WTC11 (cell line): Measurements from ENCODE around the gene NCKAP5.

Experiments
- CREM ChIP-seq: sonication (generic); formaldehyde crosslinking; IDR thresholded peaks from 2 replicates; pipeline ENCODE4 v1.8.1; 2022; ENCODE audit warnings: mild to moderate bottlenecking, missing genetic modification reagents, moderate library complexity
- E2F5 ChIP-seq: sonication (generic); formaldehyde crosslinking; IDR thresholded peaks from 2 replicates; pipeline ENCODE4 v1.8.1; 2022; ENCODE audit warnings: mild to moderate bottlenecking, moderate library complexity, missing genetic modification reagents
- SP1 ChIP-seq: sonication (generic); formaldehyde crosslinking; conservative IDR thresholded peaks from 2 replicates; pipeline ENCODE4 v1.8.1; 2022; ENCODE audit warnings: missing genetic modification reagents
- ZNF671 ChIP-seq: fragments of 250-450 bp; sonication (Bioruptor Pico); IDR thresholded peaks from 2 replicates; pipeline ENCODE4 v1.8.0; 2021; ENCODE audit warnings: mild to moderate bottlenecking
- TF ChIP-seq, protein P1 (sequence below): fragments of 200-600 bp; IDR thresholded peaks from 2 replicates; pipeline ENCODE4 v1.8.0; 2022; ENCODE audit warnings: antibody characterized with exemption
- TF ChIP-seq, protein P2 (sequence below): sonication (generic); formaldehyde crosslinking; IDR thresholded peaks from 2 replicates; pipeline ENCODE4 v1.8.1; 2023; ENCODE audit warnings: mild to moderate bottlenecking, missing genetic modification reagents, moderate library complexity
- TF ChIP-seq, protein P3 (sequence below): sonication (generic); formaldehyde crosslinking; conservative IDR thresholded peaks from 2 replicates; pipeline ENCODE4 v1.8.1; 2022; ENCODE audit warnings: mild to moderate bottlenecking, missing genetic modification reagents
- TF ChIP-seq, protein P4 (sequence below): sonication (generic); formaldehyde crosslinking; IDR thresholded peaks from 2 replicates; pipeline ENCODE4 v1.8.0; 2022; ENCODE audit warnings: mild to moderate bottlenecking, missing genetic modification reagents
- TF ChIP-seq, protein P5 (sequence below): sonication (generic); formaldehyde crosslinking; IDR thresholded peaks from 2 replicates; pipeline ENCODE4 v1.8.0; 2022; ENCODE audit warnings: mild to moderate bottlenecking, missing genetic modification reagents
- TF ChIP-seq, protein P6 (sequence below): sonication (generic); formaldehyde crosslinking; IDR thresholded peaks from 2 replicates; pipeline ENCODE4 v1.8.0; 2023; ENCODE audit warnings: missing genetic modification reagents, mild to moderate bottlenecking, borderline replicate concordance

DNA sequence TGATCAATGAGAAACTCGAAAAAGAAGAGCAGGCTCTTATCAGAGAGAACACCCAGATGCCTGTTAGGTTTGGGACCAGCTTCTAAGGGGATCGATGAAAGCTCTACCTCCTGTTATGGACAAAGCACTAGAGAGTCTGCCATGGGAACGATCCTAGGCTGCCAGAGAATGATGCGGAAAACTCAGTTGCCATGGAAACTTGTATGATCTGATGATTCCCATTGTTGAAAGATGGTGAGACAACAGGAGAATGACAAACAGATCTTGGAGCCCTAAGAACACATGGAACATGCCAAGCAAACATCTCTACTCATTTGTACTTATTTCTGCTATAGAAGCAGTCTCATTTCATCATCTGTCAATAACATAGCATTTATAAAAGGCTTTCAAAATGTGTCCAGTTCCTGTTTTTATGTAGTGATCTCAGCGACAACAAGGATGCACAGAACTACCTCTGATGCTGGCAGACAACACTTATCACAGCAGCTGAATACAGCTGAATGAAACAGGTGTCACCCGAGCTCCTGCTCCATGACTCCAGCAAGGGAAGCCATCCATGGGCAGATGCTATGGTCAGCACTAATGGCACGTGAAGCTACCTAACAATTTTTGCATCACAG, 59.6 kb downstream of the NCKAP5 start:
- TF ChIP-seq, protein P1, sequence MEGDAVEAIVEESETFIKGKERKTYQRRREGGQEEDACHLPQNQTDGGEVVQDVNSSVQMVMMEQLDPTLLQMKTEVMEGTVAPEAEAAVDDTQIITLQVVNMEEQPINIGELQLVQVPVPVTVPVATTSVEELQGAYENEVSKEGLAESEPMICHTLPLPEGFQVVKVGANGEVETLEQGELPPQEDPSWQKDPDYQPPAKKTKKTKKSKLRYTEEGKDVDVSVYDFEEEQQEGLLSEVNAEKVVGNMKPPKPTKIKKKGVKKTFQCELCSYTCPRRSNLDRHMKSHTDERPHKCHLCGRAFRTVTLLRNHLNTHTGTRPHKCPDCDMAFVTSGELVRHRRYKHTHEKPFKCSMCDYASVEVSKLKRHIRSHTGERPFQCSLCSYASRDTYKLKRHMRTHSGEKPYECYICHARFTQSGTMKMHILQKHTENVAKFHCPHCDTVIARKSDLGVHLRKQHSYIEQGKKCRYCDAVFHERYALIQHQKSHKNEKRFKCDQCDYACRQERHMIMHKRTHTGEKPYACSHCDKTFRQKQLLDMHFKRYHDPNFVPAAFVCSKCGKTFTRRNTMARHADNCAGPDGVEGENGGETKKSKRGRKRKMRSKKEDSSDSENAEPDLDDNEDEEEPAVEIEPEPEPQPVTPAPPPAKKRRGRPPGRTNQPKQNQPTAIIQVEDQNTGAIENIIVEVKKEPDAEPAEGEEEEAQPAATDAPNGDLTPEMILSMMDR, result no peak
- TF ChIP-seq, protein P2, sequence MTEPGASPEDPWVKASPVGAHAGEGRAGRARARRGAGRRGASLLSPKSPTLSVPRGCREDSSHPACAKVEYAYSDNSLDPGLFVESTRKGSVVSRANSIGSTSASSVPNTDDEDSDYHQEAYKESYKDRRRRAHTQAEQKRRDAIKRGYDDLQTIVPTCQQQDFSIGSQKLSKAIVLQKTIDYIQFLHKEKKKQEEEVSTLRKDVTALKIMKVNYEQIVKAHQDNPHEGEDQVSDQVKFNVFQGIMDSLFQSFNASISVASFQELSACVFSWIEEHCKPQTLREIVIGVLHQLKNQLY (CRISPR knock-in tag), result no peak
- TF ChIP-seq ZNF671 (CRISPR knock-in tag) (no peak), CREM (CRISPR knock-in tag) (no peak), SP1 (CRISPR knock-in tag) (no peak), E2F5 (CRISPR knock-in tag) (no peak)
- TF ChIP-seq, protein P3, sequence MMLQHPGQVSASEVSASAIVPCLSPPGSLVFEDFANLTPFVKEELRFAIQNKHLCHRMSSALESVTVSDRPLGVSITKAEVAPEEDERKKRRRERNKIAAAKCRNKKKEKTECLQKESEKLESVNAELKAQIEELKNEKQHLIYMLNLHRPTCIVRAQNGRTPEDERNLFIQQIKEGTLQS (CRISPR knock-in tag), result no peak
- TF ChIP-seq, protein P4, sequence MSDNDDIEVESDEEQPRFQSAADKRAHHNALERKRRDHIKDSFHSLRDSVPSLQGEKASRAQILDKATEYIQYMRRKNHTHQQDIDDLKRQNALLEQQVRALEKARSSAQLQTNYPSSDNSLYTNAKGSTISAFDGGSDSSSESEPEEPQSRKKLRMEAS (CRISPR knock-in tag), result no peak
- TF ChIP-seq, protein P5, sequence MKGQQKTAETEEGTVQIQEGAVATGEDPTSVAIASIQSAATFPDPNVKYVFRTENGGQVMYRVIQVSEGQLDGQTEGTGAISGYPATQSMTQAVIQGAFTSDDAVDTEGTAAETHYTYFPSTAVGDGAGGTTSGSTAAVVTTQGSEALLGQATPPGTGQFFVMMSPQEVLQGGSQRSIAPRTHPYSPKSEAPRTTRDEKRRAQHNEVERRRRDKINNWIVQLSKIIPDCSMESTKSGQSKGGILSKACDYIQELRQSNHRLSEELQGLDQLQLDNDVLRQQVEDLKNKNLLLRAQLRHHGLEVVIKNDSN (CRISPR knock-in tag), result no peak
- TF ChIP-seq, protein P6, sequence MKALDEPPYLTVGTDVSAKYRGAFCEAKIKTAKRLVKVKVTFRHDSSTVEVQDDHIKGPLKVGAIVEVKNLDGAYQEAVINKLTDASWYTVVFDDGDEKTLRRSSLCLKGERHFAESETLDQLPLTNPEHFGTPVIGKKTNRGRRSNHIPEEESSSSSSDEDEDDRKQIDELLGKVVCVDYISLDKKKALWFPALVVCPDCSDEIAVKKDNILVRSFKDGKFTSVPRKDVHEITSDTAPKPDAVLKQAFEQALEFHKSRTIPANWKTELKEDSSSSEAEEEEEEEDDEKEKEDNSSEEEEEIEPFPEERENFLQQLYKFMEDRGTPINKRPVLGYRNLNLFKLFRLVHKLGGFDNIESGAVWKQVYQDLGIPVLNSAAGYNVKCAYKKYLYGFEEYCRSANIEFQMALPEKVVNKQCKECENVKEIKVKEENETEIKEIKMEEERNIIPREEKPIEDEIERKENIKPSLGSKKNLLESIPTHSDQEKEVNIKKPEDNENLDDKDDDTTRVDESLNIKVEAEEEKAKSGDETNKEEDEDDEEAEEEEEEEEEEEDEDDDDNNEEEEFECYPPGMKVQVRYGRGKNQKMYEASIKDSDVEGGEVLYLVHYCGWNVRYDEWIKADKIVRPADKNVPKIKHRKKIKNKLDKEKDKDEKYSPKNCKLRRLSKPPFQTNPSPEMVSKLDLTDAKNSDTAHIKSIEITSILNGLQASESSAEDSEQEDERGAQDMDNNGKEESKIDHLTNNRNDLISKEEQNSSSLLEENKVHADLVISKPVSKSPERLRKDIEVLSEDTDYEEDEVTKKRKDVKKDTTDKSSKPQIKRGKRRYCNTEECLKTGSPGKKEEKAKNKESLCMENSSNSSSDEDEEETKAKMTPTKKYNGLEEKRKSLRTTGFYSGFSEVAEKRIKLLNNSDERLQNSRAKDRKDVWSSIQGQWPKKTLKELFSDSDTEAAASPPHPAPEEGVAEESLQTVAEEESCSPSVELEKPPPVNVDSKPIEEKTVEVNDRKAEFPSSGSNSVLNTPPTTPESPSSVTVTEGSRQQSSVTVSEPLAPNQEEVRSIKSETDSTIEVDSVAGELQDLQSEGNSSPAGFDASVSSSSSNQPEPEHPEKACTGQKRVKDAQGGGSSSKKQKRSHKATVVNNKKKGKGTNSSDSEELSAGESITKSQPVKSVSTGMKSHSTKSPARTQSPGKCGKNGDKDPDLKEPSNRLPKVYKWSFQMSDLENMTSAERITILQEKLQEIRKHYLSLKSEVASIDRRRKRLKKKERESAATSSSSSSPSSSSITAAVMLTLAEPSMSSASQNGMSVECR, result no peak
